ENCODE results near the gene CEACAM19. TPM values are rescaled to one million over a fixed set of nuclear protein-coding genes. Genes with fewer than 3 reads are reported as not detected.

Gene CEACAM19
- polyA plus RNA-seq, 1 experiment: 8.9 TPM

DNA sequence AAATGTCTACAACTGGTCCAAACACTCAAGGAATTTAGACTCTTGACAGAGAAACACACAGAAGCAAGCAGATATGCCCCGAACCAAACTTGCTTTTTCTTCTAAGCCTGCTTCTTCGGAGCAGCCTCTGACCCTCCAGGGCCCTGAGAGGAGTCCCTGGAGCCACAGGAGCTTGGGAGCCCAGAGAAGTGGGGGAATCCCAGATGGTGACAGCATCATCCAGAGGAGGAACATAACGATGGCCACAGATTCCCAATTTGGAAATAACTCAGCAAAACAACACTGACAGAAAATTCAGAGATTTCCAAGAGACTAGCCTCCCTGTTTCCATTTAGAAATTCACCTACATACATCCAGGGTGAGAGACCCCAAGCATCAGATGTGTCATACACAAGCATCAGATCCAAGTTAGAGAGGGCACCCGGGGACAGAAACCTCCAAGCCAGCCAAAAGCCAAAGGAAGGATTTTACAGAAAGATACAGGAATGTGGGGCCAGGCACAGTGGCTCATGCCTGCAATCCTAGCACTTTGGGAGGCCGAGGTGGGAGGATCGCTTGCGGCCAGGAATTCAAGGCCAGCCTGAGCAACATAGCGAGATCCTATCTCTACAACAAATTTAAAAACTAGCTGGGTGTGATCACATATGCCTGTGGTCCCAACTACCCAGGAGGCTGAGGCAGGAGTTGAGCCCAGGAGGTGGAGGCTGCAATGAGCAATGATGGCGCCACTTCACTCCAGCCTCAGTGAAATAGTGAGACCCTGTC, 29.6 kb upstream of the CEACAM19 start:
- no peak for DNase-seq (ENCODE audit: low read depth)
- CTCF ChIA-PET: interaction anchor here (4.5 kb wide), 1 partner anchor 15 kb away, joined by 22 read pairs; no protein-coding TSS in a partner anchor
- no peak overlapping the region for H3K4me3 ChIP-seq (ENCODE audit: low read depth, low read length)
- POLR2A ChIA-PET: no interaction called here
- H3K27me3 ChIP-seq (ENCODE audit: control insufficient read depth, insufficient read depth, low read length): no peaks in the 10 kb centered on the region
- TF ChIP-seq, protein P1, sequence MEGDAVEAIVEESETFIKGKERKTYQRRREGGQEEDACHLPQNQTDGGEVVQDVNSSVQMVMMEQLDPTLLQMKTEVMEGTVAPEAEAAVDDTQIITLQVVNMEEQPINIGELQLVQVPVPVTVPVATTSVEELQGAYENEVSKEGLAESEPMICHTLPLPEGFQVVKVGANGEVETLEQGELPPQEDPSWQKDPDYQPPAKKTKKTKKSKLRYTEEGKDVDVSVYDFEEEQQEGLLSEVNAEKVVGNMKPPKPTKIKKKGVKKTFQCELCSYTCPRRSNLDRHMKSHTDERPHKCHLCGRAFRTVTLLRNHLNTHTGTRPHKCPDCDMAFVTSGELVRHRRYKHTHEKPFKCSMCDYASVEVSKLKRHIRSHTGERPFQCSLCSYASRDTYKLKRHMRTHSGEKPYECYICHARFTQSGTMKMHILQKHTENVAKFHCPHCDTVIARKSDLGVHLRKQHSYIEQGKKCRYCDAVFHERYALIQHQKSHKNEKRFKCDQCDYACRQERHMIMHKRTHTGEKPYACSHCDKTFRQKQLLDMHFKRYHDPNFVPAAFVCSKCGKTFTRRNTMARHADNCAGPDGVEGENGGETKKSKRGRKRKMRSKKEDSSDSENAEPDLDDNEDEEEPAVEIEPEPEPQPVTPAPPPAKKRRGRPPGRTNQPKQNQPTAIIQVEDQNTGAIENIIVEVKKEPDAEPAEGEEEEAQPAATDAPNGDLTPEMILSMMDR (IDR thresholded peaks at IDR 0.05; ENCODE audit: insufficient read depth, low read depth, low read length): no peak
- no peaks in the 10 kb centered on the region for H3K36me3 ChIP-seq (ENCODE audit: control insufficient read depth, insufficient read depth, low read length)

DNA sequence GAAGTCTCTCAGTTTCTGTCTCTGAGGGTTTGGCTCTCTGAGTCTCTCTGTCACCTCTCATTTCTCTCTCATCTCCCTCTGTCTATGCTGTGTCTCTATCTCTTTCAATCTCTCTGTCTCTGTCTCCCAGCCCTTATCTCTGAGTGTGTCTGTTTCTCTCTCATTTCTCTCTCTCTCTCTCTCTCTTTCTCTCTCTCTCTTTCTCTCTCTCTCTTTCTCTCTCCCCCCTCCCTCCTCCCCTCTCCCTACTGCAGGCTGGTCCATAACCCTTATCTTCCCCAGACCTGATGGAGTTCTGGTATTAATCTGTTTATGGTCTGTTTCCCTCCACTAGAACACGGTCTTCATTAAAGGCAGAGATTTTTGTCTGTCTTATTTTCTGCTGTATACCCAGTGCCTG, 28.9 kb upstream of the CEACAM19 start:
- CTCF ChIA-PET: interaction anchor here (1.2 to 4.5 kb wide), 2 partner anchors 15 to 59 kb away, joined by 3 to 22 read pairs; no protein-coding TSS in a partner anchor
- peaks cover 4% of the 10 kb centered on the region for H3K36me3 ChIP-seq (ENCODE audit: control insufficient read depth, insufficient read depth, low read length)
- H3K4me3 ChIP-seq (ENCODE audit: low read depth, low read length): no peak overlapping the region
- DNase-seq (ENCODE audit: low read depth): no peak
- TF ChIP-seq, protein P1 (IDR thresholded peaks at IDR 0.05; ENCODE audit: insufficient read depth, low read depth, low read length): no peak
- POLR2A ChIA-PET: no interaction called here
- H3K27me3 ChIP-seq (ENCODE audit: control insufficient read depth, insufficient read depth, low read length): no peaks in the 10 kb centered on the region

DNA sequence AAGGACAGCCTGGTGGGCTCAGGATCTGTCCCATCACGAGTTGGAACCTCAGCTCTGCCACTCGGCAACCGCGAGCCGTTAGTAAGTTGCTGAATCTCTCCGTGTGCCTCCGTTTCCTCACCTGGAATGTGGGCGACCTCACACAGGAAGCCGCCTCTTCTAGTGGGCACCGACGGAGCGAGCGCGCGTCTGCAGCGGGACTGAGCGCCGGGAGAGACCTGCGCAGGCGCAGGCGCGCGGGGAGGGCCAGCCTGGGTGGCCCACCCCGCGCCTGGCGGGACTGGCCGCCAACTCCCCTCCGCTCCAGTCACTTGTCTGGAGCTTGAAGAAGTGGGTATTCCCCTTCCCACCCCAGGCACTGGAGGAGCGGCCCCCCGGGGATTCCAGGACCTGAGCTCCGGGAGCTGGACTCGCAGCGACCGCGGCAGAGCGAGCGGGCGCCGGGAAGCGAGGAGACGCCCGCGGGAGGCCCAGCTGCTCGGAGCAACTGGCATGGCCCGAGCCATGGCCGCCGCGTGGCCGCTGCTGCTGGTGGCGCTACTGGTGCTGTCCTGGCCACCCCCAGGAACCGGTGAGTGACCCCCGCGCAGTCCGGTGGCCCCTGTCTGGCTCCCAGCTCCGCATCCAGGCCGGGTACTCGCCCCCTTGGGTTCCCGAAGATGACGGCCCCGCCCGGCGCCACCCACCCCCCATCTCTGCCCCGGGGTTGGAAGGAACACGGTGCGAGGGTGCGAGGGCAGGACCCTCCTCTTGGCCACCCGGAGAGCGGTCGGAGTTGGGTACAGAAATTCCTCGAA, 27.5 kb upstream of the CEACAM19 start, which contains the start of gene PVR:
TSS of gene PVR (plus strand) at position 306 of the 797 bp plus-strand sequence. CDS start at position 493, 187 bp downstream.
- CTCF ChIA-PET: interaction anchor here (0.5 to 4.5 kb wide), 5 partner anchors 13 to 98 kb away, joined by 3 to 22 read pairs (median 3); no protein-coding TSS in a partner anchor
- Histone ChIP-seq H3K36me3 (ENCODE audit: control insufficient read depth, insufficient read depth, low read length) (peaks cover 9% of the 10 kb centered on the region), H3K4me3 (ENCODE audit: low read depth, low read length) (peak within 1 kb of the TSS; percentile 93), H3K27me3 (ENCODE audit: control insufficient read depth, insufficient read depth, low read length) (no peaks in the 10 kb centered on the region)
- TF ChIP-seq, protein P1 (IDR thresholded peaks at IDR 0.05; ENCODE audit: insufficient read depth, low read depth, low read length): peak; percentile 19; the same call in 1 of the 2 replicates
- DNase-seq (ENCODE audit: low read depth): no peak
- POLR2A ChIA-PET: interaction anchor here (0.6 to 0.7 kb wide), 4 partner anchors 8 to 1260 kb away, joined by 4 to 23 read pairs (median 8); no protein-coding TSS in a partner anchor

DNA sequence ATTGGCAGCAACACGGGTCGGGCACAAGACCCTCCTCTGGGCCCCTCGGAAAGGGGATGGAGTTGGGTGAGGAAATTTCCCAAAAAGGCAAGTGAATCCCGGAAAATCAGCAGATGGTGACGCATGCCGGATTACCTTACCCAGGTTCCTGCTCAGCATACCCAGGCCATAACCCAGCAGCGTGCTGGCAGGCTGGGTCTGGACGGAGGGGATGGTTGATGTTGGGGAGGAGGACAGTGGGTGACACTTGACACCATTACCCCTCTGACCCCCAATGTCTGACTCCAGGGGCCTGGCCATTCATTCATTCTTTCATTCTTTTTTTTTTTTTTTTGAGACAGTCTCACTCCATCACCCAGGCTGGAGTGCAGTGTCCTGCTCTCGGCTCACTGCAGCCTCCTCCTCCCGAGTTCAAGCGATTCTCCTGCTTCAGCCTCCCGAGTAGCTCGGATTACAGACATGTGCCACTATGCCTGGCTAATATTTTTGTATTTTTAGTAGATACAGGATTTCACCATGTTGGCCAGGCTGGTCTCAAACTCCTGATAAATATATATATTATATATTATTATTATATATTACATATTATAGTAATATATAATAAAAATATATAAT, 26.8 kb upstream of the CEACAM19 start:
- ChIA-PET POLR2A (interaction anchor here (0.6 to 0.7 kb wide), 3 partner anchors 9 to 22 kb away, joined by 6 to 23 read pairs (median 7); no protein-coding TSS in a partner anchor), CTCF (interaction anchor here (0.9 to 4.5 kb wide), 3 partner anchors 12 to 56 kb away, joined by 3 to 22 read pairs (median 4); no protein-coding TSS in a partner anchor)
- DNase-seq (ENCODE audit: low read depth): no peak
- TF ChIP-seq, protein P1 (IDR thresholded peaks at IDR 0.05; ENCODE audit: insufficient read depth, low read depth, low read length): no peak
- no peaks in the 10 kb centered on the region for H3K27me3 ChIP-seq (ENCODE audit: control insufficient read depth, insufficient read depth, low read length)
- peaks cover 10% of the 10 kb centered on the region for H3K36me3 ChIP-seq (ENCODE audit: control insufficient read depth, insufficient read depth, low read length)
- peak overlapping the region; percentile 93 for H3K4me3 ChIP-seq (ENCODE audit: low read depth, low read length)
